ENCODE measurements around the gene ART1. TPM values are rescaled to one million over a fixed set of nuclear protein-coding genes. Genes with fewer than 3 reads are reported as not detected.
A peak's percentile ranks its signal among the peaks of the same experiment; 100 is the strongest.

Gene ART1
- total and polyA plus RNA-seq, 2 donors (not counting 1 experiment from before 2014, with no cell fraction given) = not detected

DNA sequence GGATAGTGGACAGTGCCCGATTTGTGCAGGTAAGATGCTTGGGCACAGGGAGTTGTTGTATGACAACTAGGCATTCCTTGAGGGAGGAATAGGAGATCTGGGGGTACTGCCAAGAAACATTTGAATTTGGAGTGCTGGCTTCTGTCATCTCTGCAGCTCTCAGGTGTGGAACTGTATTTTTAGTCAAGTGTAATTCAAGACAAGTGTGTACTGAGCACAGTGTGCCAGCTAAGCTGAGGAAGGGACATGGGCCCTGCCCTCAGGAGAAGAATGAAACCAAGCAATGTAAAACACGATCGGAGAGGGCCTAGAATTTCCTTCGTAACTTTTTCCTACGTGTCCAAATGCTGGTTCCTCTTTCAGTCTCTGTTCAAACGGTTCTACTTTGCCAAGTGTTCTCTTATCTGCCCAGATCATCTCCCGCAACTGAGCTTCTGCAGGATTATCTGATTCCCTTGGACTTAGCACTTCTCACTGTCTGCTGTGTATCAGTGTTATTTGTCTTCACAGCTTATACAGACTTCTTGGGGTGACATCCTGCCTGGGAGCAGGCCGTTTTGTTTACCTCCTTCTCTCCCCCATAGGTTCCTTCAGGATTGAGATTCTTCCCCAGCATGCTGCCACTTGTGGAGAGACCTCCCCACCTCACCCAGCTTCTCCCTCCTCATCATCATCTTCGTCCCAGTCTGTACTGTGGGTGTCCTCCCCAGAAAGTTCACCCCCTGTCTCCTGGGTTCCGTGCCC lies 30.8 kb upstream of the ART1 start:
- no peaks in the 10 kb centered on the region for H4K20me1 ChIP-seq (ENCODE audit: control insufficient read depth, insufficient read depth, low read length, poor library complexity, severe bottlenecking)
- H3K79me2 ChIP-seq (ENCODE audit: control insufficient read depth, insufficient read depth, low read length) = no peaks in the 10 kb centered on the region
- intact Hi-C loops (cut with micrococcal nuclease) = no loop called here
- 21% methylated on average over 9 of the region's 10 CpGs for WGBS (ENCODE audit: insufficient coverage)
- peaks cover 0 to 5% (median 3%) of the 10 kb centered on the region in 3 donors for H3K9me3 ChIP-seq (ENCODE audit: control extremely low read depth in 1 of 3, control insufficient read depth in 2 of 3, insufficient read depth in 1 of 3, low read length in 2 of 3)
- no peaks in the 10 kb centered on the region for H3K27me3 Mint-ChIP-seq
- ChIA-PET POLR2A (no interaction called here), CTCF (interaction anchor here (0.8 kb wide), 1 partner anchor 140 kb away, joined by 3 read pairs; no protein-coding TSS in a partner anchor)
- no peak overlapping the region for H3K27ac Mint-ChIP-seq
- H3K4me3 Mint-ChIP-seq = peak overlapping the region; percentile 65
- H3K36me3 ChIP-seq (replicated peaks in 1 of 2; ENCODE audit: control extremely low read depth in 1 of 2, control insufficient read depth in 1 of 2, extremely low read depth in 1 of 2, insufficient read depth in 2 of 2, low read length in 1 of 2) = no peaks in the 10 kb centered on the region
- no peak overlapping the region for H3K27ac ChIP-seq (ENCODE audit: low read length in 2 of 2)
- TF ChIP-seq, protein P1, sequence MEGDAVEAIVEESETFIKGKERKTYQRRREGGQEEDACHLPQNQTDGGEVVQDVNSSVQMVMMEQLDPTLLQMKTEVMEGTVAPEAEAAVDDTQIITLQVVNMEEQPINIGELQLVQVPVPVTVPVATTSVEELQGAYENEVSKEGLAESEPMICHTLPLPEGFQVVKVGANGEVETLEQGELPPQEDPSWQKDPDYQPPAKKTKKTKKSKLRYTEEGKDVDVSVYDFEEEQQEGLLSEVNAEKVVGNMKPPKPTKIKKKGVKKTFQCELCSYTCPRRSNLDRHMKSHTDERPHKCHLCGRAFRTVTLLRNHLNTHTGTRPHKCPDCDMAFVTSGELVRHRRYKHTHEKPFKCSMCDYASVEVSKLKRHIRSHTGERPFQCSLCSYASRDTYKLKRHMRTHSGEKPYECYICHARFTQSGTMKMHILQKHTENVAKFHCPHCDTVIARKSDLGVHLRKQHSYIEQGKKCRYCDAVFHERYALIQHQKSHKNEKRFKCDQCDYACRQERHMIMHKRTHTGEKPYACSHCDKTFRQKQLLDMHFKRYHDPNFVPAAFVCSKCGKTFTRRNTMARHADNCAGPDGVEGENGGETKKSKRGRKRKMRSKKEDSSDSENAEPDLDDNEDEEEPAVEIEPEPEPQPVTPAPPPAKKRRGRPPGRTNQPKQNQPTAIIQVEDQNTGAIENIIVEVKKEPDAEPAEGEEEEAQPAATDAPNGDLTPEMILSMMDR (IDR thresholded peaks at IDR 0.05) = no peak
- no peak for TF ChIP-seq EZH2 (IDR thresholded peaks at IDR 0.05; ENCODE audit: borderline replicate concordance, insufficient read depth, low read depth, low read length, poor library complexity, severe bottlenecking)
- H3K4me1 Mint-ChIP-seq = peaks cover 13% of the 10 kb centered on the region
- no peaks in the 10 kb centered on the region for H3K27me3 ChIP-seq (replicated peaks in 1 of 4; ENCODE audit: control extremely low read depth in 1 of 4, control insufficient read depth in 3 of 4, insufficient read depth in 4 of 4, low read length in 3 of 4)
- ATAC-seq (ENCODE audit: low read depth) = no peak
- H3K9me3 Mint-ChIP-seq (ENCODE audit: insufficient read depth) = peaks cover 6% of the 10 kb centered on the region
- H2AFZ ChIP-seq (ENCODE audit: insufficient read depth, low read depth, low read length, poor library complexity, severe bottlenecking) = peak overlapping the region; percentile 55
- H3K4me1 ChIP-seq (ENCODE audit: control insufficient read depth in 2 of 2, insufficient read depth in 2 of 2, low read length in 2 of 2) = peaks cover 13 to 14% of the 10 kb centered on the region in 2 donors
- H3K9ac ChIP-seq (ENCODE audit: low read length) = peak overlapping the region; percentile 50
- peak overlapping the region; percentile 66 for H3K4me2 ChIP-seq (replicated peaks; ENCODE audit: low read depth, low read length, poor library complexity, severe bottlenecking)
- H3K4me3 ChIP-seq (ENCODE audit: control extremely low read depth in 1 of 5, extremely low read depth in 1 of 5, insufficient read depth in 1 of 5, low read depth in 2 of 5, low read length in 4 of 5) = peak overlapping the region in 1 of 5 experiments; percentile 3
- DNase-seq = peak; percentile 25

DNA sequence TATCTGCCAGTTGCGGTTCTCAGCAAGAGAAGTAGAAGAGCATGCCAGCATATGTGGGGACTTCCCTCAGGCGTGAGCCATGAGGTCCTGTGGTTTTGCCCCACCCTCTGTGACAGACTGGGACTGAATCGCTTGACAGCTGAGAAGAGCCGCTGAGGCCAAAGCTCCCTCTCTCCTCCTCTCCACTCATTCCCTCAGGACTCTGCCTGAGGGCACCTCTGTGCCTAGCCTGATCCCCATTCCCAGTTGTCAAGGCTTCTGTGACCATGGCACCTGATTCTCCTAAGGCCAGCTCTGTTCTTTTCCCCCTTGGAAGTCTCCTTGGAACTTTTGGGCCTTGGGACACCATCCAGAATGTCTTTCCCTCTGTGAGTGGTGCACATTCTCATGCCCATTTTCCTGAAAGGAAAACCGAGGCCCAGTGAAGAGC lies 30.2 kb upstream of the ART1 start:
- intact Hi-C loops (cut with micrococcal nuclease) = no loop called here
- Histone ChIP-seq H3K4me2 (replicated peaks; ENCODE audit: low read depth, low read length, poor library complexity, severe bottlenecking) (peak overlapping the region; percentile 66), H3K9me3 (ENCODE audit: control extremely low read depth in 1 of 3, control insufficient read depth in 2 of 3, insufficient read depth in 1 of 3, low read length in 2 of 3) (peaks cover 0 to 5% (median 3%) of the 10 kb centered on the region in 3 donors), H4K20me1 (ENCODE audit: control insufficient read depth, insufficient read depth, low read length, poor library complexity, severe bottlenecking) (no peaks in the 10 kb centered on the region), H2AFZ (ENCODE audit: insufficient read depth, low read depth, low read length, poor library complexity, severe bottlenecking) (peak overlapping the region; percentile 55), H3K27ac (ENCODE audit: low read length in 2 of 2) (no peak overlapping the region), H3K4me3 (ENCODE audit: control extremely low read depth in 1 of 5, extremely low read depth in 1 of 5, insufficient read depth in 1 of 5, low read depth in 2 of 5, low read length in 4 of 5) (peak overlapping the region in 1 of 5 experiments; percentile 3), H3K79me2 (ENCODE audit: control insufficient read depth, insufficient read depth, low read length) (no peaks in the 10 kb centered on the region), H3K36me3 (replicated peaks in 1 of 2; ENCODE audit: control extremely low read depth in 1 of 2, control insufficient read depth in 1 of 2, extremely low read depth in 1 of 2, insufficient read depth in 2 of 2, low read length in 1 of 2) (no peaks in the 10 kb centered on the region), H3K4me1 (ENCODE audit: control insufficient read depth in 2 of 2, insufficient read depth in 2 of 2, low read length in 2 of 2) (peaks cover 13 to 14% of the 10 kb centered on the region in 2 donors), H3K27me3 (replicated peaks in 1 of 4; ENCODE audit: control extremely low read depth in 1 of 4, control insufficient read depth in 3 of 4, insufficient read depth in 4 of 4, low read length in 3 of 4) (no peaks in the 10 kb centered on the region), H3K9ac (ENCODE audit: low read length) (peak overlapping the region; percentile 50)
- ChIA-PET POLR2A (no interaction called here), CTCF (interaction anchor here (0.8 to 1.1 kb wide), 2 partner anchors 12 to 141 kb away, joined by 3 read pairs; no protein-coding TSS in a partner anchor)
- H3K4me3 Mint-ChIP-seq = peak overlapping the region; percentile 65
- no peaks in the 10 kb centered on the region for H3K27me3 Mint-ChIP-seq
- peak; percentile 89 for ATAC-seq (ENCODE audit: low read depth)
- 19% methylated on average over 5 of the region's 5 CpGs for WGBS (ENCODE audit: insufficient coverage)
- H3K9me3 Mint-ChIP-seq (ENCODE audit: insufficient read depth) = peaks cover 6% of the 10 kb centered on the region
- H3K27ac Mint-ChIP-seq = no peak overlapping the region
- TF ChIP-seq, protein P1 (IDR thresholded peaks at IDR 0.05) = no peak
- TF ChIP-seq EZH2 (IDR thresholded peaks at IDR 0.05; ENCODE audit: borderline replicate concordance, insufficient read depth, low read depth, low read length, poor library complexity, severe bottlenecking) = no peak
- DNase-seq = peak; percentile 59
- H3K4me1 Mint-ChIP-seq = peaks cover 13% of the 10 kb centered on the region

Measured in B cell (primary cell).